Measurements from ENCODE around the gene KITLG. TPM values are rescaled to one million over a fixed set of nuclear protein-coding genes. Genes with fewer than 3 reads are reported as not detected.

The KITLG gene
- total RNA-seq, 6 experiments from 2014 or later = 0.67 to 2.8 (median 1.1) TPM

DNA sequence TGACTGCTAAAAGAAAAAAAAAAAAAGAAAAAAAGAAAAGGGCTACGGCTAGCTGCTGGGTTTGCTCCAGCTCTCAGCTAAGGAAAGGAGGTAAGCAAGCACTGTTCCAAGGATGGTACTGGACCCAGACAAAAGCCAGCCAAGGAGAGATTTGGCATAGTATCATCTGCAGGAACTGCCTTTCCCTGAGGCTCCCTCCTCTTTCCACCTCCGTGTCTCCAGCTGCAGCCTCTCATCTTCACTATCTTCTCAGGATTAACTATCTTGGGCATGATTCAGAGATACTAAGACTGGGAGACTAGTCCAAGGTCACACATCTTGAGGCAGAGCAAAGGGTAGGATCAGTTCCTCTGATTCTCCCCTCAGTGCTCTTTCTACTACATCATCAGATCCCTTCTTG lies 6.0 kb downstream of the KITLG start:
- no peak for ATAC-seq

GRCh38 chr12:88573583-88573982 lies 6.7 kb downstream of the KITLG start:
- no peak overlapping the region for H3K27ac ChIP-seq
- no peaks in the 10 kb centered on the region for H3K36me3 ChIP-seq
- ATAC-seq (no peak), DNase-seq (no peak)
- TF ChIP-seq POLR2A (IDR thresholded peaks at IDR 0.05) = no peak
- TF ChIP-seq, protein P1, sequence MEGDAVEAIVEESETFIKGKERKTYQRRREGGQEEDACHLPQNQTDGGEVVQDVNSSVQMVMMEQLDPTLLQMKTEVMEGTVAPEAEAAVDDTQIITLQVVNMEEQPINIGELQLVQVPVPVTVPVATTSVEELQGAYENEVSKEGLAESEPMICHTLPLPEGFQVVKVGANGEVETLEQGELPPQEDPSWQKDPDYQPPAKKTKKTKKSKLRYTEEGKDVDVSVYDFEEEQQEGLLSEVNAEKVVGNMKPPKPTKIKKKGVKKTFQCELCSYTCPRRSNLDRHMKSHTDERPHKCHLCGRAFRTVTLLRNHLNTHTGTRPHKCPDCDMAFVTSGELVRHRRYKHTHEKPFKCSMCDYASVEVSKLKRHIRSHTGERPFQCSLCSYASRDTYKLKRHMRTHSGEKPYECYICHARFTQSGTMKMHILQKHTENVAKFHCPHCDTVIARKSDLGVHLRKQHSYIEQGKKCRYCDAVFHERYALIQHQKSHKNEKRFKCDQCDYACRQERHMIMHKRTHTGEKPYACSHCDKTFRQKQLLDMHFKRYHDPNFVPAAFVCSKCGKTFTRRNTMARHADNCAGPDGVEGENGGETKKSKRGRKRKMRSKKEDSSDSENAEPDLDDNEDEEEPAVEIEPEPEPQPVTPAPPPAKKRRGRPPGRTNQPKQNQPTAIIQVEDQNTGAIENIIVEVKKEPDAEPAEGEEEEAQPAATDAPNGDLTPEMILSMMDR (IDR thresholded peaks at IDR 0.05) = no peak
- H3K27me3 ChIP-seq = no peaks in the 10 kb centered on the region
- no peak overlapping the region for H3K4me3 ChIP-seq
- no peaks in the 10 kb centered on the region for H3K9me3 ChIP-seq
- intact Hi-C loops (cut with DNase I) = no loop called here
- 100% methylated on average over 3 of the region's 4 CpGs for WGBS (ENCODE audit: insufficient coverage, low coverage, low lambda C conversion rate, missing lambda C conversion rate)
- H3K4me1 ChIP-seq = peaks cover 0 to under 1% (median 0%) of the 10 kb centered on the region in 4 donors

More for the DNA sequence above, 6.0 kb downstream of the KITLG start:
- TF ChIP-seq POLR2A (IDR thresholded peaks at IDR 0.05) = no peak
- H3K4me3 ChIP-seq = no peak overlapping the region
- intact Hi-C loops (cut with DNase I) = no loop called here
- WGBS (ENCODE audit: insufficient coverage, low coverage, low lambda C conversion rate, missing lambda C conversion rate) = 67% methylated on average over 2 of the region's 2 CpGs
- H3K9me3 ChIP-seq = no peaks in the 10 kb centered on the region
- DNase-seq = no peak
- H3K36me3 ChIP-seq = no peaks in the 10 kb centered on the region
- H3K27me3 ChIP-seq = no peaks in the 10 kb centered on the region
- peaks cover 0 to 8% (median 0%) of the 10 kb centered on the region in 4 donors for H3K4me1 ChIP-seq
- H3K27ac ChIP-seq = no peak overlapping the region

GRCh38 chr12:88572781-88573549 lies 7.3 kb downstream of the KITLG start:
- Histone ChIP-seq H3K27ac (no peak overlapping the region), H3K4me3 (no peak overlapping the region), H3K27me3 (no peaks in the 10 kb centered on the region), H3K4me1 (no peaks in the 10 kb centered on the region), H3K36me3 (no peaks in the 10 kb centered on the region), H3K9me3 (no peaks in the 10 kb centered on the region)
- intact Hi-C loops (cut with DNase I) = no loop called here
- no peak for TF ChIP-seq POLR2A (IDR thresholded peaks at IDR 0.05)
- TF ChIP-seq, protein P1 (IDR thresholded peaks at IDR 0.05) = no peak
- 49% methylated on average over 4 of the region's 4 CpGs for WGBS (ENCODE audit: insufficient coverage, low coverage, low lambda C conversion rate, missing lambda C conversion rate)
- no peak for DNase-seq
- ATAC-seq = no peak

DNA sequence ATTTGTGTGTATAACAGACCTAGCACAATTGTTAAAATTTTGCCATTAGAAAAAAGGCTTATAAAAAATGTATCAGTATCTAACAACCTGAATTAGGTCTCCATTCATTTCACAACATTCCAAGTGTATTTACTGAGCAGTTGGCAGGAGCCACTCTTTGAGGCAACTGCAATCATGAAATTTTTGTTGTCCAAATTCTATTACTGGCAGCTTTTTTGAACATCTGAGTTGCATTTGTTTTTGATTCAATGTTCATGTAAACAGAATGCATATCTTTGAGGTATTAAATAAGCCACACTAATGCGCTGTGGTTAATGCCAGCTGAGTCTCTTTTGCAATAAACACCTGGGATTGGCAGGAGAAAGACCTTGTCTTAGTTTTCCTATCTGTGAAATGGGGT lies 8.7 kb downstream of the KITLG start:
- Histone ChIP-seq H3K9me3 (no peaks in the 10 kb centered on the region), H3K4me3 (no peak overlapping the region), H3K27ac (no peak overlapping the region), H3K36me3 (no peaks in the 10 kb centered on the region), H3K4me1 (no peaks in the 10 kb centered on the region), H3K27me3 (no peaks in the 10 kb centered on the region)
- DNase-seq (no peak), ATAC-seq (peak in 3 of 4 donors; percentile 27 to 63 (median 43))
- TF ChIP-seq, protein P1 (IDR thresholded peaks at IDR 0.05) = no peak
- TF ChIP-seq POLR2A (IDR thresholded peaks at IDR 0.05) = no peak
- intact Hi-C loops (cut with DNase I) = no loop called here
- WGBS (ENCODE audit: insufficient coverage, low coverage, low lambda C conversion rate, missing lambda C conversion rate) = 36% methylated on average over 1 of the region's 1 CpG

GRCh38 chr12:88570103-88570502 lies 10.2 kb downstream of the KITLG start:
- intact Hi-C loops (cut with DNase I) = no loop called here
- DNase-seq (no peak), ATAC-seq (no peak)
- H3K36me3 ChIP-seq = no peaks in the 10 kb centered on the region
- H3K4me1 ChIP-seq = no peaks in the 10 kb centered on the region
- H3K27me3 ChIP-seq = no peaks in the 10 kb centered on the region
- H3K9me3 ChIP-seq = no peaks in the 10 kb centered on the region
- H3K27ac ChIP-seq = no peak overlapping the region
- 63% methylated on average over 1 of the region's 1 CpG for WGBS (ENCODE audit: insufficient coverage, low coverage, low lambda C conversion rate, missing lambda C conversion rate)
- TF ChIP-seq POLR2A (IDR thresholded peaks at IDR 0.05) = no peak
- TF ChIP-seq, protein P1 (IDR thresholded peaks at IDR 0.05) = no peak
- no peak overlapping the region for H3K4me3 ChIP-seq
